RPMI7951 (cell line): Measurements from ENCODE around the gene SH3BP5. TPM values are rescaled to one million over a fixed set of nuclear protein-coding genes. Genes with fewer than 3 reads are reported as not detected.

Experiments
- DNase-seq: peaks from one replicate; pipeline ENCODE4 v3.0.0-alpha.2; 2012; ENCODE audit warnings: low read depth
- total RNA-seq: library from RNA; depleted of rRNA; stranded (reverse); fragments of >200 nt; shearing (Covaris generic); gene quantifications from 2 replicates; pipeline ENCODE4 v1.2.3, GENCODE V29; 2014; rRNA removed

The SH3BP5 gene
- total RNA-seq, 1 experiment from 2014 or later, result 2.4 TPM

DNA sequence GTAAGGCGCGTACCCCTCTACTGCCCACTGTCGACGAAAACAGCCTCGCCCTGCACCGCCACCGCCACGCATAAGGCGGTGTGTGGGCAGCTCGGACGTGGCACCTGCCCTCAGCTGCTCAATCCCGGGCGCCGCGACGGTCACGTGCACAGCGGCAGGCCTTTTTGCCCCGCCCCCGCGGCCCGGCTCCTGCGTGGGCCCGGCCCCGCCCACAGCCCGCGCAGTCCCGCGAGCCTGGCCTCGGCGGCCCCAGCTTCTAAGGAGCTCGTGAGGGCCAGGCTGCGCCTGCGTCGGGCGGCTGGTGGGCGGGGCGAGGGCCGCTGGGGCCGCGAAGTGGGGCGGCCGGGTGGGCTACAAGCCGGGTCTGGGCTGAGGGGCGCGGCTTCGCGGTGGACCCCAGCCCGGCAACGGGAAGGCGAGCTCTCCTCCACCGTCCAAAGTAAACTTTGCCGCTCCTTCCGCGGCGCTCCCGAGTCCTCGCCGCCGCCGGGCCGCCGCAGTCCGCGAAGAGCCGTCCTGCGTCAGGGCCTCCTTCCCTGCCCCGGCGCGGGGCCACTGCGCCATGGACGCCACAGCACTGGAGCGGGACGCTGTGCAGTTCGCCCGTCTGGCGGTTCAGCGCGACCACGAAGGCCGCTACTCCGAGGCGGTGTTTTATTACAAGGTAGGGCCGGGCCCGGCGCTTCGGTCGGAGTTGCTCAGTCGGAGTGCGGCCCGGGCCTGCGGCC is 126.3 kb downstream of the SH3BP5 start, which contains the start of gene CAPN7:
Gene CAPN7 (plus strand): TSS at position 313 of the 728 bp plus-strand sequence. CDS start 250 bp downstream, at position 563.
- DNase-seq, result peak; percentile 95

DNA sequence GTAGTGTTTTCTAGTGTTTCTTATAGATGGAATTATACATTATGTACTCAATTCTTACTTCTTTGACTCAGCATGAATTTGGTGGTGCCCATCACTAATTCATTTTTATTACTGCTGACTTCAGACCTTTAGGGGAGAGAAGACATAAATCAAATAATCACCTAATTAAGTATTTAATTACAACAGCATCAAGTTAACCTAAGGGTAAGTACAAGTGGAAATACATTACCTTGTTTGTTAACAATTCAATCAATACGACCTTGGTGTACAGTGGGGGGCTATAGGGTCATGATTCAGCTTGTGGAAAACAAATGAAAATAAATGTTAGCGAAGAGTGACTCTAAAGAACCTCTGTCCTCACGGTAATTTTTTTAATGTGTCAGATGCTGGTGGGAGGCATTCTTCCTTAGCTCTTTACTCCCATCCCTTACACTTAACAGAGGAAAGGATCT is 126.9 kb downstream of the SH3BP5 start:
- no peak for DNase-seq

Other genes with a start within 250 kb of the SH3BP5 start
- 9.6 and 12.9 TPM in 2 replicates for gene RBSN, start 233.4 kb downstream of the SH3BP5 start, total RNA-seq
- gene CAPN7, start 126.3 kb downstream of the SH3BP5 start, total RNA-seq, result 27.8 and 28.2 TPM in 2 replicates
- gene METTL6, start 95.0 kb upstream of the SH3BP5 start, total RNA-seq, result 43.3 and 48.1 TPM in 2 replicates
- 26.0 and 27.6 TPM in 2 replicates for gene EAF1, start 95.0 kb upstream of the SH3BP5 start, total RNA-seq
- gene COLQ, start 189.1 kb upstream of the SH3BP5 start, total RNA-seq, result 0.29 and 0.48 TPM in 2 replicates